Hepatic stellate cell (primary cell): ENCODE measurements around the gene PBX2.
"Not testable (repeated sequence)": the region's sequence is repeated elsewhere in the genome, so short reads cannot be mapped to it uniquely, and the experiment has no call there.

Source experiments
- DNase-seq: peaks from one replicate; pipeline ENCODE4 v3.0.0; 2011; ENCODE audit warnings: low spot score

PBX2 gene

DNA sequence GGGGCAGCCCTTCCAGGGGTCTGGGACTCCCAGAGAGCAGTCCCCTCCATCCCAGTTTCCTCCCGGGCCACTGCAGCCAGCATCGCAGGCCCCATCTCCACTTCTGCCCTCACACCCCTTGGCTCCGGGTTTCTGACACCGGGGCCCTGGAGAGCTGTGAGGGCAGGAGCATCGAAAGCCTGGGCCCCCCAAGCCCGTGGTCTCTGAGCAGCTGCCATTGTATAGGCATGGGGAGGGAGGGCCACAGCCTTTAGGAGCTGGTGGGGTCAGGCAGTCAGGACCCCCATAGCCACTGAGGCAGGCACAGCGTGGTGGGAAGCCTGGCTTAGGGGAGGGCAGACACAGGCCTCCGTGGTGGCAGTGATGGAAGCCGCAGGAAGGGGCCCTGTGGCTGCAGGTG, 12.2 kb upstream of the PBX2 start:
- DNase-seq = no peak

DNA sequence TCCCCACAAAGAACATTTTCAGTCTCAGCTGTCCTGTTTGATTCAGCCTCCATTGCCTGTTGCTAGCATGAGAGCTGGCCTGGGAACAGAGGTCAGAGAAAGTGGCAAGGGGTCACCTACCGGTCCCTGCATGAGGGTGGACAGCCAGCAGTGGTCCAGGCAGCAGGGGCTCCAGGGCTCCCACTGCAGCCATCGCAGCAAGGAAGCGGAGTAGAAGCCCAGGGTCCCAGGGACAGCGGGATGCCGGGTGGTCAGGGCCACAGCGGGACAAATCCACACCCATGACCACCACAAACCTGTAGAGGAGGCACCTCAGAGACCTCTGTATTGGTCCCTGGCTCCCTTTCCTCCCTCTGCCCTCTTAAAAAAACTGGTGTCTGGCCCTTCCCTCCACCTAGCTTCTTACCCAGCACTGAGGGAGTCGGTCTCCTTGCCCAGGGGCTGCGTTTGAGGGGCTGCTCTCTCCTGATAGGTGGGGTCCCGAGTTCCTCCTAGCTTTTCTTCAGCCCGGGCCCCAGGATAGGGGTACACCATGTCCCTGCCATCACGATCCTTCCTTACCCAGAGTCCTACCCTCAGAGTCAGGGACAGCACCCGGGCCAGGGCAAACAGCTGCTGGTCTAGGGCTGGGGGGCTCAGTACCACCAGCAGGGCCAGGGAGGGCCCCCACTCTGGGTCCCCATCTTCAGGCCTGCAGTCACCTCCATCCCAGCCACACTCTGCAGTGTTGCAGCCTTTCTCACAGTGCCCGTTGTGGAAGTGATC, 10.9 kb upstream of the PBX2 start:
- DNase-seq = no peak

DNA sequence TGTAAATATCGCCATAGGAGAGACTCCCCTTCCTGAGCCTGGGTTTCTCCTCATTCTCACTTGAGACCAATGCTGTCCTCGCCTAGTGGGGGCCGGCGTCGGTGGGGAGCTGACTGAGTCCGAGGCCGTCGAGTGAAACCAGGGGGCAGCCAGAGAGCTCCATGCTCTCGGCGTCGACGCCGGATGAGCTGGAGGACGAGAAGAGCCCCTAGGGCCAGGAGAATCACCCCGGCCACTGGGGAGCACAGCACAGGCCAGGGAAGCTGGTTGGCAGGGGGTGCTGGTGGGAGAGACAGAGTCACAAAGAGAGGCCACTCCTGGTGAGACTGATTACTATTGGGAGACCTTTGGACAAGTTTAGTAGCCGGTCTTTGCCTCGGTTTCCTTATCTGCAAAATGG, 8.9 kb upstream of the PBX2 start:
- no peak for DNase-seq

DNA sequence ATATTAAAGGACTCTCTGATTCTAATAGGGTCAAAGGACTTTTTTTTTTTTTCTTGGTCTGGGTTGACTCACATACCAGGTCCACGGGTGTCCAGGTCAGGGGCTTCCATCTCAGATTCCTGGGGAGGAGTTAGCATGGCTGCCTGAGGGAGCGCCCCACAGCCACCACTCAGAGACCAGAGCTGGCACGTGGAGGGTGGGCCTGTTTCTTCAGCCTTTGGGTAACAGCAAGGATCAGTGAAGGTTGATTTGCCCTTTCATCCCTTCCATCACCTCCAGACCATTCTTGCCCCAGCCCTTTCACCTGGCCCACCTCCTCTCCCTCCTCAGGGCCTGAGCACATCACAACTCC, 8.3 kb upstream of the PBX2 start:
- DNase-seq = no peak

DNA sequence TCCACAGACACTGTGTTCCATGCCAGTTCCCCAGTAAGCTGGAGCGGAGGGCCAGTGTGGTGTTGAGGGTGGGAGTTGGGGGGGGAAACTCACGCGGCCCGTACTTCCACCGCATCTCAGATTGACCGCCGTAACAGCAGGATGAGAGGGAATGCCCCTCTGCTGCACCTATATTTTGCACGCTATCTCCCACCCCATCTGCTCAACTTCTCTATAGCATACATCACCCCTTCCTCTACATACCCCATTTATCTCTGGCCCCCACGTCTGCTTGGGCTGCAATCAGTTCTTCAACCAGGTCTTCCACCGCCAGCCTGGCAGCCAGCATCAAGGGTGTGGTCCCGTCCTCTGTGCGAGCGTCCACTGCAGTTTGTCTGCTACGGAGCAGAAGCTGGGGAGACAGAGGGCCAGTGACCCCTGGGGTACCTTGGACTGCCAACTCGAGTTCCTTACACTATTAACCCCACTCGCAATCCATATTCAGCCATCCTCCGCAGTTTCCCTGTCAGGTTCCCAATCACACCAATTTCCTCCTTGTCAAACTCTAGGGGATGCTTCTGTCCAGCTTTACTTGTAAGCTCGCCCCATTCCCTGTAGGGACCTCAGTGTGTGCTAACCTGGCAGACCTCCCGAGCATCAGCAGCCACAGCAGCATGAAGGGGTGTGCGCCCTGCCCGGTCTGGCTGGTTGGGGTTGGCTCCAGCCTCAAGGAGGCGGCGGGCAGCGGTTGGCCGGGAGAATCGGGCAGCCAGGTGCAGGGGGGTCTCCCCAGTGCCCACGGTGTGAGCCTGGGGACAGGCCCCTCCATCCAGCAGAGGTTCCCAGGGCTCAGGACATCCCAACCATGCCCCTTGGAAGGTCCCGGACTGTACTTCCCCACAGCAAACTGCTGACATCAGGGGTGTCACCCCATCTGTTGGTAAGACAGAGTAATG, 6.9 kb upstream of the PBX2 start:
- no peak for DNase-seq

- peak; percentile 82 for DNase-seq
Observed at GRCh38 chr6:32195902-32196681, 6.1 kb upstream of the PBX2 start.

GRCh38 chr6:32195652-32195901, 5.6 kb upstream of the PBX2 start:
- DNase-seq = peak; percentile 98

- peak; percentile 59 for DNase-seq
Observed at GRCh38 chr6:32194825-32195651, 5.0 kb upstream of the PBX2 start.

DNA sequence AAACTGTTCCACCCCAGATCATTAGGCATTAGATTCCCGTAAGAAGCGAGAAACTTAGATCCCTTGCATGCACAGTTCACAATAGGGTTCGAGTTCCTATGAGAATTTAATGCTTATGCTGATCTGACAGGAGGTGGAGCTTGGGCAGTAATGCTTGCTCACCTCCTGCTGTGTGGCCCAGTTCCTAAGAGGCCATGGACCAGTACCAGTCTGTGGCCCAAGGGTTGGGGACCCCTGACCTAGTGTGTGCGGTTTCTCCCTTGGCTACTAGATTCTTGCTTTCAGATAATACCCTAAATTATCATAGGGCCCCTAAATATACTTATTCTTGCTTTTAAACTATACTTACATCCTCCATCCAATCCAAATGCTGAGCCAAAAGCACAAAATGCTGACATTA, 4.4 kb upstream of the PBX2 start:
- no peak for DNase-seq

DNA sequence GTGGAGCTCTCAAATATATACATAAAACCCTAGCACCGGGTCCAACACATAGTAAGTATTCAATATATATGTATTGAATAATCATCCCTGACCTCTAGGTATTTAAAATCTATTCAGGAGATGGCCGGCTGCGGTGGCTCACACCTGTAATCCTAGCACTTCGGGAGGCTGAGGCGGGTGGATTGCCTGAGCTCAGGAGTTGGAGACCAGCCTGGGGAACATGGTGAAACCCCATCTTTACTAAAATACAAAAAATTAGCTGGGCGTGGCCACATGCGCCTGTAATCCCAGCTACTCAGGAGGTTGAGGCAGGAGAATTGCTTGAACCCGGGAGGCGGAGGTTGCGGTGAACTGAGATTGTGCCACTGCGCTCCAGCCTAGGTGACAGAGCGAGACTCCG, 3.1 kb upstream of the PBX2 start:
- DNase-seq = not testable (repeated sequence)

DNA sequence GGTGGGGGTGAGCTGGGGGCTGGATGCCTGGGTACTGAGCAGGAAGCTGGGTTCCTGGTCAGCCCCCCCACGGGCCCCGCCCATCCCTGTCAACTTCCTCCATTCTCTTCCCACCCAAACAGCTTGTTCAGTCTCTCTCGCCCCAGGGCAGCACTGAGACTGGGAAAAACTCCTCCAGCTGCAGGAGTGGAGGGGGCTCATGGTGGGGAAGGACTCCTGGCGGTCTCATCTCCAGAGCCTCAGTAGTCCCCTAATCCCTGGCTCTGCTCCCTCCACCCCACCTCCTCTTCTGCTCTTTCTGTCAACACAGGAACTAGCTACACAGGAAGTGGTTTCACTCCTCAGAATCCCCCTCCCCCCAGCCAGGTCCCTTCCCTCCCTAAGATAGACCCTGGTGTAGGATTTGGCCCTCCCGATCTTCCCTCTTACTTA, 2.6 kb upstream of the PBX2 start, which contains the start of gene GPSM3:
Gene GPSM3, minus strand, starts transcription at position 36 of the 432 bp plus-strand sequence. CDS start 130 bp downstream, outside the sequence.
- DNase-seq = no peak

GRCh38 chr6:32191696-32192607, 1.9 kb upstream of the PBX2 start:
- no peak for DNase-seq

DNA sequence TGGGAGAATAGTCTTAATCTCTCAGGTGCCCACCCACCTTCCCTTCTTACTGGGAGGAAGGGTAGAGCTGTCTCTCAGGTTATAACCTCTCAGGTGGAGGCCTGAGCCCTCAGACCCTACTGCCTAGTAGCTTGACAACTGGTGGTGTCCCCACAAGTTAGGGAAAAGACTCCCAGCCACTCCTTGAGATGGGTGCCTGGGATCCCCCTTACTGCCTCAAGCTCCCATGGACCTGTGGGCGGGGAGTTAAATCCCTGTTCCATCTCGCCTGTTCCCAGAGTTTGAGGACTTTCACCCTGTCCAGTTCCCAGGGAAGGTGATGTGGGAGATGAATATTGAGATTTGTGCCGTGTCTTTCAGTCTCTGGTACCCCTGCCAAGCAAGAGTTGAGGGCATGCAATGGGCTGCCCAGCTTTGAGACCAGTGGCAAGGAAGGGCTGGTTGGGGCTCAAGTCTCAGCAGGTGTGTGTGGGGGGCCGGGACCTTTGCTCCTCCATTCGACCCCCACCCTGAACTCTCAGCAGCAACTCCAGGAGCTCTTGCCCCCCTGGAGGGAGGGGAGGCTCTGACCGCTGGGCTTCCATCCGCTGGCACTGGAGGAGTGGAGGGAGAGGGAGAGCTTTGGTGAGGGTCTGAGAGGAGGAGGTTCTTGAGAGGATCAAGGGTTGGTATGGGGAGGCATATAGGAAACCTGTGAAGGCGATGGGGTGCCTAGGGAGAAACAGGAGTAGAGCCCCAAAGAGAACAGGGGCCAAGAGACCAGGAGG, 1.1 kb upstream of the PBX2 start:
- no peak for DNase-seq

DNA sequence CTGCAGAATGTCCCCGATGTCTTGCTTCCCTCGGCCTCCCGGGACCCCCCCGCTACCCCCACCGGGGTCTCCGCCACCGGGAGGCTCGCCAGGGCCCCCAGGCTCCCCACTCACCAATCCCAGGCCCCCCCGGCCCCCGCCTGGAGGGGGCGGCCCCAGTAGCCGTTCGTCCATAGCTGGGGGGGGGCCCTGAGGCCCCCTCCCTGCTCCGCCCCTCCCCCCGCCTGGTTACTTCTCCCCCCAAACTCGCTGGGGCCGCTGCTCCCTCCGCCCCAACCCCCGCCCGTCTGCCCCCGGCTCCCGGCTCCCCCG, 304 bp downstream of the PBX2 start:
- DNase-seq = no peak

DNA sequence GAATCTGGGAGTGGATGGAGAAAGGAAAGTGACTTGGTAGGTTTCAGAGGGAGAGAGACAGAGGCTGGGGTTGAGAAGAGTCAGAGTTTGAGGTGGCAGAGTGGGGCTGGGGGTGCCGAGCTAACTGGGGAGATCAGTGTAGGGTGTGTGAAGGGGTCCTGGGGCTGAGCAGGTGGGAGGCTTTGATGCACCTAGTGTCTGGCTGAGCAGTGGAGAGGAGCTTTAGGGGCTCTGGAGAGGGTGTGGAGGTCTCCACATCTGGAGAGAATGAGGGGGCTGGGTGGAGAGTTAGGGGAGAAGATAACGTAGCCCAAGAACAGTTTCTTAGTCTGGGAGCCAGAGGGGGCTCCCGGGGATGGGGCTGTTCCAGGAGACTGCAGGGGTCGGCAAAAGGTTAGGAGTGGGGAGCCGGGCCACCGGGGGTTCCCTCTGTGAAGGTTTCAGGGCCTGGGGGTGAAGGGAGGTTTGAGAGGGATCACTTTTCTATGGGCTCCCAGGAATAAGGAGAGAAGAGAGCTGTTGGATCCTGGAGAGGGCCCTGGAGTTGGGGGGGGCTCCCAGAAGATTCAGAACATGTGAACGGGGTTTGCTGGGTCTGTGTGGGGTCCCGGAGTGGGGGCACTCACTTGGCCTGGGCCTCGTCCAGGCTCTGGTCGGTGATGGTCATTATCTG, 797 bp downstream of the PBX2 start:
- DNase-seq = no peak

GRCh38 chr6:32188381-32189068, 1.5 kb downstream of the PBX2 start:
- DNase-seq = no peak

DNA sequence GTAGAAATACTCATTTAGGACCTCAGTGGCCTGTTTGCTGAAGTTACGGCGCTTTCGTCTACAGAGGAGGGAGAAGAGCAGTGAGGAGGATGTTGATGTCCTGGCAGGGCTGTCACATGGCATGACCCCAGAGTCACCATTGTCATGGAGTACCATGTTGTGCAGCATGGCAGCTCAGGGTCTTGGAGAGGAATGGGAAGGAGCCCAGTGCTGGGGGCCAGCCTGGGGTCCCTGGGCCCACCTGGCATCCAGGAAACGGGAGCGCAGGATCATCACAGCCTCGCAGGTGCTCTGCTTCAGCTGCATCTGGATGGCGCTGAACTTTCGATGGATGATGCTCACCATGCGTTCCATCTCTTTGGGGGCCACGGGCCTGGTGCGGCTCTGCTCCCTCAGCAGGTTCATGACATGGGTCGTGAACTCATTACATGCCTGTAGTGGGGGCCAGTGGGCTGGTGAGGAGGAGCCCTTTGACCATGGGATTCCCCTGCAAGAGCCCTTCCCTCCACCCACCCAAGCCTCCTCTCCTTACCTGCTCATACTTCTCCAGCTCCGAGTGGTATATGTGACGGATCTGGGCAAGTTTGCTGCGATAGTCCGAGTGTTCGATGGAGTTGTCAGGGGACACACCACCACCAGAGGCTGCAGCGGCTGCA, 2.1 kb downstream of the PBX2 start:
- not testable (repeated sequence) for DNase-seq

- no peak for DNase-seq
Observed at GRCh38 chr6:32187009-32187709, 2.8 kb downstream of the PBX2 start.
